ENCODE data around the gene HDHD3.

DNA sequence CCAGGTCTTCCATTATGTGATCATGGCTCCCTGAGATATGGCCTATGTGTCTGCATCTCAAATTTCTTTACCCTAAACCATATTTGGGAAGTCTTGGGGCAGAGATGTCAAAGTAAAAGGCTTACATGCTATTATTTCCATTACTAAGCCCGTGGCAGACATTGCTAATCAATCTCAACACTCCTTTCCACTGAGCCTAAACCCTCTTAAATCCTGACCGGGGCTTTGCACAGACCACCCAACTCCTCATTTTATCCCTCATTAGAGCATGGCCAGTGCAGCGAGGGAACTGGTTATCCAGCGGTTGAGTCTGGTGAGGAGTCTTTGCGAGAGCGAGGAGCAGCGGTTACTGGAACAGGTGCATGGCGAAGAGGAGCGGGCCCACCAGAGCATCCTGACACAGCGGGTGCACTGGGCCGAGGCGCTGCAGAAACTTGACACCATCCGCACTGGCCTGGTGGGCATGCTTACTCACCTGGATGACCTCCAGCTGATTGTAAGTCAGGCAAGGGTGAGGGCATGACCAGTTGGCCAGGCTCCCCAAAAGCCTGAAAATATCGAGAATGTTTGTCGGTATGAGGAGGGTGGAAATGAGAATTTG, 16.4 kb downstream of the HDHD3 start:
- TF ChIP-seq, protein P1, sequence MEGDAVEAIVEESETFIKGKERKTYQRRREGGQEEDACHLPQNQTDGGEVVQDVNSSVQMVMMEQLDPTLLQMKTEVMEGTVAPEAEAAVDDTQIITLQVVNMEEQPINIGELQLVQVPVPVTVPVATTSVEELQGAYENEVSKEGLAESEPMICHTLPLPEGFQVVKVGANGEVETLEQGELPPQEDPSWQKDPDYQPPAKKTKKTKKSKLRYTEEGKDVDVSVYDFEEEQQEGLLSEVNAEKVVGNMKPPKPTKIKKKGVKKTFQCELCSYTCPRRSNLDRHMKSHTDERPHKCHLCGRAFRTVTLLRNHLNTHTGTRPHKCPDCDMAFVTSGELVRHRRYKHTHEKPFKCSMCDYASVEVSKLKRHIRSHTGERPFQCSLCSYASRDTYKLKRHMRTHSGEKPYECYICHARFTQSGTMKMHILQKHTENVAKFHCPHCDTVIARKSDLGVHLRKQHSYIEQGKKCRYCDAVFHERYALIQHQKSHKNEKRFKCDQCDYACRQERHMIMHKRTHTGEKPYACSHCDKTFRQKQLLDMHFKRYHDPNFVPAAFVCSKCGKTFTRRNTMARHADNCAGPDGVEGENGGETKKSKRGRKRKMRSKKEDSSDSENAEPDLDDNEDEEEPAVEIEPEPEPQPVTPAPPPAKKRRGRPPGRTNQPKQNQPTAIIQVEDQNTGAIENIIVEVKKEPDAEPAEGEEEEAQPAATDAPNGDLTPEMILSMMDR (IDR thresholded peaks at IDR 0.05): no peak
- TF ChIP-seq EP300 (IDR thresholded peaks at IDR 0.05): no peak
